ENCODE measurements around the gene DNMT3B. TPM values are rescaled to one million over a fixed set of nuclear protein-coding genes. Genes with fewer than 3 reads are reported as not detected.

Gene DNMT3B
- total RNA-seq, 2 donors from 2014 or later: 6.3 to 6.5 TPM

GRCh38 chr20:32752458-32753250, 9.5 kb upstream of the DNMT3B start:
- DNase-seq (peak in 1 of 4 donors; percentile 28), ATAC-seq (no peak)
- WGBS, 2 donors: 60 to 63% methylated on average over 10 of the region's 10 CpGs
- TF ChIP-seq CTCF (IDR thresholded peaks at IDR 0.05) (no peak), POLR2A (IDR thresholded peaks at IDR 0.05) (no peak)
- Histone ChIP-seq H3K36me3 (replicated peaks in 1 of 2; ENCODE audit: insufficient read depth in 1 of 2, low read depth in 2 of 2) (no peaks in the 10 kb centered on the region), H3K9me3 (no peaks in the 10 kb centered on the region), H3K27me3 (no peaks in the 10 kb centered on the region), H3K4me1 (no peaks in the 10 kb centered on the region), H3K4me3 (no peak overlapping the region), H3K27ac (no peak overlapping the region)
- intact Hi-C loops (cut with DNase I): no loop called here

GRCh38 chr20:32753731-32754130, 8.5 kb upstream of the DNMT3B start:
- 88 to 90% methylated on average over 4 of the region's 4 CpGs for WGBS, 2 donors
- no peaks in the 10 kb centered on the region for H3K9me3 ChIP-seq
- intact Hi-C loops (cut with DNase I): no loop called here
- H3K4me1 ChIP-seq: no peaks in the 10 kb centered on the region
- H3K27me3 ChIP-seq: no peaks in the 10 kb centered on the region
- no peaks in the 10 kb centered on the region for H3K36me3 ChIP-seq (replicated peaks in 1 of 2; ENCODE audit: insufficient read depth in 1 of 2, low read depth in 2 of 2)
- ATAC-seq (no peak), DNase-seq (no peak)
- no peak overlapping the region for H3K4me3 ChIP-seq
- no peak for TF ChIP-seq CTCF (IDR thresholded peaks at IDR 0.05)
- TF ChIP-seq POLR2A (IDR thresholded peaks at IDR 0.05): no peak
- no peak overlapping the region for H3K27ac ChIP-seq

GRCh38 chr20:32756156-32756555, 6.0 kb upstream of the DNMT3B start:
- no peak for ATAC-seq
- Histone ChIP-seq H3K27me3 (no peaks in the 10 kb centered on the region), H3K4me3 (no peak overlapping the region), H3K36me3 (replicated peaks in 1 of 2; ENCODE audit: insufficient read depth in 1 of 2, low read depth in 2 of 2) (no peaks in the 10 kb centered on the region), H3K9me3 (no peaks in the 10 kb centered on the region), H3K27ac (no peak overlapping the region), H3K4me1 (no peaks in the 10 kb centered on the region)
- intact Hi-C loops (cut with DNase I): no loop called here
- WGBS, 2 donors: 55 to 62% methylated on average over 5 of the region's 5 CpGs
- DNase-seq: no peak
- no peak for TF ChIP-seq CTCF (IDR thresholded peaks at IDR 0.05)
- TF ChIP-seq POLR2A (IDR thresholded peaks at IDR 0.05): no peak

GRCh38 chr20:32761417-32761830, 761 bp upstream of the DNMT3B start:
- peaks cover 30% of the 10 kb centered on the region for H3K4me1 ChIP-seq
- TF ChIP-seq POLR2A (IDR thresholded peaks at IDR 0.05) (no peak), CTCF (IDR thresholded peaks at IDR 0.05) (no peak)
- intact Hi-C loops (cut with DNase I): no loop called here
- no peak overlapping the region for H3K4me3 ChIP-seq
- no peaks in the 10 kb centered on the region for H3K27me3 ChIP-seq
- H3K9me3 ChIP-seq: no peaks in the 10 kb centered on the region
- DNase-seq (no peak), ATAC-seq (no peak)
- no peak overlapping the region for H3K27ac ChIP-seq
- WGBS, 2 donors: 19 to 35% methylated on average over 4 to 6 of the region's 6 CpGs
- H3K36me3 ChIP-seq (replicated peaks in 1 of 2; ENCODE audit: insufficient read depth in 1 of 2, low read depth in 2 of 2): no peaks in the 10 kb centered on the region

- peak in 2 of 4 donors; percentile 17 to 22 for DNase-seq
- Histone ChIP-seq H3K36me3 (replicated peaks in 1 of 2; ENCODE audit: insufficient read depth in 1 of 2, low read depth in 2 of 2) (no peaks in the 10 kb centered on the region), H3K27me3 (no peaks in the 10 kb centered on the region), H3K9me3 (no peaks in the 10 kb centered on the region), H3K27ac (peak overlapping the region; percentile 22 to 66 (median 64)), H3K4me3 (peak overlapping the region; percentile 49 to 67), H3K4me1 (peaks cover 43% of the 10 kb centered on the region)
- WGBS, 2 donors: 0 to 2% methylated on average over 2 to 30 of the region's 30 CpGs
- ATAC-seq: peak; percentile 5
- TF ChIP-seq POLR2A (IDR thresholded peaks at IDR 0.05): peak in 2 of 3 donors; percentile 20 to 21
- no peak for TF ChIP-seq CTCF (IDR thresholded peaks at IDR 0.05)
- intact Hi-C loops (cut with DNase I): no loop called here
Measured at GRCh38 chr20:32762754-32763201, 593 bp downstream of the DNMT3B start.

Data from body of pancreas (tissue), 4 donors.